HepG2 (cell line): Measurements from ENCODE around the gene PDHX. TPM values are rescaled to one million over a fixed set of nuclear protein-coding genes. Genes with fewer than 3 reads are reported as not detected.
A peak's percentile ranks its signal among the peaks of the same experiment; 100 is the strongest.

Experiments used
- ATF2 ChIP-seq: sonication (generic); formaldehyde crosslinking; IDR thresholded peaks from 2 replicates; pipeline ENCODE4 v1.4.0; 2020; ENCODE audit warnings: missing genetic modification reagents
- BRCA1 ChIP-seq: sonication (generic); formaldehyde crosslinking; IDR thresholded peaks from 2 replicates; pipeline ENCODE4 v1.4.0; 2020; ENCODE audit warnings: missing genetic modification reagents
- CEBPZ ChIP-seq: IDR thresholded peaks from 2 replicates; pipeline ENCODE4 v1.6.1; 2012; ENCODE audit warnings: low read length, improper control_type of control experiment
- DNMT1 ChIP-seq: sonication (generic); formaldehyde crosslinking; IDR thresholded peaks from 2 replicates; pipeline ENCODE4 v1.5.1; 2020; ENCODE audit warnings: mild to moderate bottlenecking, missing genetic modification reagents
- FOSL2 ChIP-seq: sonication (generic); formaldehyde crosslinking; IDR thresholded peaks from 2 replicates; pipeline ENCODE4 v1.4.0; 2020; ENCODE audit warnings: missing genetic modification reagents
- GTF3A ChIP-seq: sonication (generic); formaldehyde crosslinking; conservative IDR thresholded peaks from 2 replicates; pipeline ENCODE4 v1.4.0; 2020; ENCODE audit warnings: mild to moderate bottlenecking, missing genetic modification reagents
- HNRNPUL1 ChIP-seq: fragments of 200-400 bp; formaldehyde crosslinking; IDR thresholded peaks from 2 replicates; pipeline ENCODE4 v1.6.1; 2017; ENCODE audit warnings: low read depth, mild to moderate bottlenecking, low read length, moderate library complexity
- JUNB ChIP-seq: sonication (generic); formaldehyde crosslinking; IDR thresholded peaks from 2 replicates; pipeline ENCODE4 v1.8.0; 2022; ENCODE audit warnings: missing genetic modification reagents, mild to moderate bottlenecking, borderline replicate concordance
- MXI1 ChIP-seq: IDR thresholded peaks from 3 replicates; pipeline ENCODE4 v1.6.1; 2012; ENCODE audit warnings: low read depth, low read length, inconsistent platforms, borderline replicate concordance
- PPARG ChIP-seq: conservative IDR thresholded peaks from 2 replicates; pipeline ENCODE4 v1.6.1; 2016; ENCODE audit warnings: missing biosample characterization, missing genetic modification reagents
- SOX5 ChIP-seq: IDR thresholded peaks from 2 replicates; pipeline ENCODE4 v1.6.1; 2016; ENCODE audit warnings: borderline replicate concordance
- ZNF337 ChIP-seq: sonication (generic); formaldehyde crosslinking; IDR thresholded peaks from 2 replicates; pipeline ENCODE4 v1.5.1; 2020; ENCODE audit warnings: missing genetic modification reagents, low read depth, mild to moderate bottlenecking, borderline replicate concordance
- ZNF407 ChIP-seq: sonication (generic); formaldehyde crosslinking; IDR thresholded peaks from one replicate; pipeline ENCODE4 v1.5.1; 2020; ENCODE audit warnings: mild to moderate bottlenecking, missing genetic modification reagents; ENCODE audit errors: not compliant biosample characterization
- ZNF768 ChIP-seq: sonication (generic); formaldehyde crosslinking; IDR thresholded peaks from 2 replicates; pipeline ENCODE4 v1.4.0; 2020; ENCODE audit warnings: missing genetic modification reagents
- polyA plus RNA-seq, 8 experiments: library from polyadenylated mRNA; depleted of rRNA in 3 of 8; stranded (reverse) in 7 of 8; unstranded in 1 of 8; fragments of >200 nt; fragmentation: Illumina TruSeq in 4 of 8; extraction: Trizol in 4 of 8; gene quantifications; 2 replicates each; pipeline versions ENCODE4 v1.2.1 to v1.2.3, GENCODE V29; 2011 to 2016; ENCODE audit warnings: low read depth in 4 of 8, missing spikeins in 1 of 8, mixed read lengths in 1 of 8; ENCODE audit not compliant: insufficient read depth in 1 of 8
- total RNA-seq, 5 experiments: library from RNA; depleted of rRNA; stranded (reverse); fragments of >200 nt; fragmentation: Illumina TruSeq; extraction: Trizol; gene quantifications; 2 replicates each; pipeline ENCODE4 v1.2.3, GENCODE V29; 2016; ENCODE audit warnings: low read depth in 1 of 5

PDHX gene
- total and polyA plus RNA-seq, 2 of the 13 experiments (the other 11 are each of a cell fraction or from before 2014, with no cell fraction given) = 41.0 to 73.8 TPM

GRCh38 chr11:34907934-34908593, 8.4 kb upstream of the PDHX start (continued):
- TF ChIP-seq BRCA1 (CRISPR knock-in tag) (no peak), ZNF337 (no peak), JUNB (peak; percentile 61; the same call in 1 of the 2 replicates), ATF2 (no peak), ZNF407 (CRISPR knock-in tag) (no peak), PPARG (no peak), ZNF768 (CRISPR knock-in tag) (no peak), SOX5 (0 out of 2 replicates have a peak, but pooled peaks have one; percentile 36), MXI1 (no peak), FOSL2 (CRISPR knock-in tag) (peak; percentile 93), GTF3A (no peak), HNRNPUL1 (no peak), DNMT1 (CRISPR knock-in tag) (no peak), CEBPZ (no peak)
